Activated naive CD8-positive, alpha-beta T cell treated with anti-CD3 and anti-CD28 coated beads for 36 hours (primary cell): ENCODE measurements around the gene SVOPL. TPM values are rescaled to one million over a fixed set of nuclear protein-coding genes. Genes with fewer than 3 reads are reported as not detected.
A peak's percentile ranks its signal among the peaks of the same experiment; 100 is the strongest.
"Not testable (repeated sequence)": the region's sequence is repeated elsewhere in the genome, so short reads cannot be mapped to it uniquely, and the experiment has no call there.

Experiments used
- DNase-seq: peaks from one replicate; pipeline ENCODE4 v3.0.0; 2021
- H3K27ac Mint-ChIP-seq: one replicate; pipeline ENCODE4 v1.8.0; 2022; ENCODE audit warnings: mild to moderate bottlenecking, moderate library complexity, mixed read lengths
- H3K27me3 Mint-ChIP-seq: one replicate; pipeline ENCODE4 v1.8.0; 2022; ENCODE audit warnings: mild to moderate bottlenecking, mixed read lengths
- H3K36me3 Mint-ChIP-seq: one replicate; pipeline ENCODE4 v1.8.0; 2021; ENCODE audit warnings: mild to moderate bottlenecking, mixed read lengths
- H3K4me1 Mint-ChIP-seq: one replicate; pipeline ENCODE4 v1.8.0; 2021; ENCODE audit warnings: mixed read lengths
- H3K4me3 Mint-ChIP-seq: one replicate; pipeline ENCODE4 v1.8.0; 2022; ENCODE audit warnings: mild to moderate bottlenecking, moderate library complexity, mixed read lengths
- H3K9me3 Mint-ChIP-seq: one replicate; pipeline ENCODE4 v1.8.0; 2022; ENCODE audit warnings: mixed read lengths
- total RNA-seq, 2 experiments: library from RNA; stranded (reverse); gene quantifications; one replicate each; pipeline ENCODE4 v1.2.3, GENCODE V29; 2021

The SVOPL gene
- under 1 TPM; 0.70 TPM for total RNA-seq

GRCh38 chr7:138700857-138701536 lies at the start of gene SVOPL:
Gene SVOPL, minus strand, starts transcription at chr7:138701362. Its CDS starts 22,317 bp downstream, at chr7:138679045.
- no peak for DNase-seq
- Mint-ChIP-seq H3K4me1 (no peaks in the 10 kb centered on the region), H3K4me3 (no peak within 1 kb of the TSS), H3K27ac (no peak within 1 kb of the TSS), H3K9me3 (no peaks in the 10 kb centered on the region), H3K36me3 (no peaks in the 10 kb centered on the region), H3K27me3 (no peaks in the 10 kb centered on the region)

GRCh38 chr7:138750473-138750872 lies 49.3 kb upstream of the SVOPL start:
- Mint-ChIP-seq H3K9me3 (peaks cover 5% of the 10 kb centered on the region), H3K4me1 (peaks cover 41% of the 10 kb centered on the region), H3K4me3 (no peak overlapping the region), H3K36me3 (no peaks in the 10 kb centered on the region), H3K27me3 (no peaks in the 10 kb centered on the region), H3K27ac (no peak overlapping the region)
- DNase-seq = no peak

GRCh38 chr7:138749960-138750359 lies 48.8 kb upstream of the SVOPL start:
- Mint-ChIP-seq H3K27me3 (no peaks in the 10 kb centered on the region), H3K4me3 (no peak overlapping the region), H3K27ac (peak overlapping the region; percentile 12), H3K4me1 (peaks cover 46% of the 10 kb centered on the region), H3K36me3 (no peaks in the 10 kb centered on the region), H3K9me3 (peaks cover 5% of the 10 kb centered on the region)
- DNase-seq = no peak

GRCh38 chr7:138748666-138749065 lies 47.5 kb upstream of the SVOPL start:
- H3K27ac Mint-ChIP-seq = no peak overlapping the region

DNA sequence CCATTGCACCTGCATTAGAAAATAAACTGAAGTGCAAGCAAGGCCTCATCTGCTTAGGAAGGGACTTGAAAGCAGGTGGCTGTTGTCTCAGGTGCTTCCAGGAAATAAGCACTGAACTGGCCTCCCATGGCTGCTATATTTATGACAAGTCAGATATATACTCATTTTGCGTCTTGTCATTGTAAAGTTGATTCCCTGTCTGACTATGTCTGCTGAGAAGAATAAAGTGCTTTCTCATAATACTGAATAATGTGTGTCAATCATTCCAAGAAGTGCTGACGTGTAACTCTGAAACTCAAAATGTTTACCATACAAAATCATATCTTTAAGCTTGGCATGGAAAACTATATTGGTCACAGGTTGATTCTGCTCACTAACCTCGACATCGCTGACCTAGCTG lies 44.9 kb upstream of the SVOPL start:
- no peak for DNase-seq
- peaks cover 20% of the 10 kb centered on the region for H3K4me1 Mint-ChIP-seq
- H3K27me3 Mint-ChIP-seq = no peaks in the 10 kb centered on the region
- H3K27ac Mint-ChIP-seq = no peak overlapping the region
- peaks cover 1% of the 10 kb centered on the region for H3K9me3 Mint-ChIP-seq
- no peak overlapping the region for H3K4me3 Mint-ChIP-seq
- H3K36me3 Mint-ChIP-seq = no peaks in the 10 kb centered on the region

More at GRCh38 chr7:138748666-138749065, 47.5 kb upstream of the SVOPL start:
- no peak for DNase-seq
- Mint-ChIP-seq H3K9me3 (peaks cover 5% of the 10 kb centered on the region), H3K36me3 (no peaks in the 10 kb centered on the region), H3K4me1 (peaks cover 44% of the 10 kb centered on the region), H3K4me3 (no peak overlapping the region), H3K27me3 (no peaks in the 10 kb centered on the region)

GRCh38 chr7:138745189-138745588 lies 44.0 kb upstream of the SVOPL start:
- Mint-ChIP-seq H3K27me3 (no peaks in the 10 kb centered on the region), H3K9me3 (no peaks in the 10 kb centered on the region), H3K4me1 (peaks cover 11% of the 10 kb centered on the region), H3K27ac (no peak overlapping the region), H3K4me3 (no peak overlapping the region), H3K36me3 (no peaks in the 10 kb centered on the region)
- no peak for DNase-seq

DNA sequence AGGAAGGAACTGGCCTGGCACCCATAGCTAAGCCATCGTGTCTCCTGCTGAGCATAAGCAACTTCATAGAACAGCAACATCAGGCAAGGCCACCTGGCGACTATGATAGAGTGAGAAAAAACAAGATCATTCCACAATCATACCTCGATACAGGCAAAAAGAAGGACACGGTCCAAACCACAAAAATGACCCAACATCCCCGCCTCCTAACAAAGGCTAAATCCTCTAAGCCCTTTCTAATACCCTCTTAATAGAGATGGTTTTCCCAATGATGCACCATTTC lies 40.2 kb upstream of the SVOPL start:
- Mint-ChIP-seq H3K4me3 (no peak overlapping the region), H3K9me3 (peaks cover 3% of the 10 kb centered on the region), H3K36me3 (no peaks in the 10 kb centered on the region), H3K27me3 (peaks cover 4% of the 10 kb centered on the region), H3K4me1 (peaks cover 16% of the 10 kb centered on the region), H3K27ac (no peak overlapping the region)
- no peak for DNase-seq

GRCh38 chr7:138739859-138740258 lies 38.7 kb upstream of the SVOPL start:
- H3K4me1 Mint-ChIP-seq = peaks cover 9% of the 10 kb centered on the region
- peaks cover 4% of the 10 kb centered on the region for H3K27me3 Mint-ChIP-seq
- DNase-seq = no peak
- H3K4me3 Mint-ChIP-seq = no peak overlapping the region
- H3K27ac Mint-ChIP-seq = no peak overlapping the region
- no peaks in the 10 kb centered on the region for H3K36me3 Mint-ChIP-seq
- H3K9me3 Mint-ChIP-seq = peaks cover 3% of the 10 kb centered on the region

GRCh38 chr7:138738551-138739335 lies 37.6 kb upstream of the SVOPL start:
- no peak overlapping the region for H3K27ac Mint-ChIP-seq
- H3K27me3 Mint-ChIP-seq = peaks cover 4% of the 10 kb centered on the region
- no peak overlapping the region for H3K4me3 Mint-ChIP-seq
- peaks cover 9% of the 10 kb centered on the region for H3K4me1 Mint-ChIP-seq
- H3K9me3 Mint-ChIP-seq = peaks cover 3% of the 10 kb centered on the region
- no peaks in the 10 kb centered on the region for H3K36me3 Mint-ChIP-seq
- peak; percentile 76 for DNase-seq

DNA sequence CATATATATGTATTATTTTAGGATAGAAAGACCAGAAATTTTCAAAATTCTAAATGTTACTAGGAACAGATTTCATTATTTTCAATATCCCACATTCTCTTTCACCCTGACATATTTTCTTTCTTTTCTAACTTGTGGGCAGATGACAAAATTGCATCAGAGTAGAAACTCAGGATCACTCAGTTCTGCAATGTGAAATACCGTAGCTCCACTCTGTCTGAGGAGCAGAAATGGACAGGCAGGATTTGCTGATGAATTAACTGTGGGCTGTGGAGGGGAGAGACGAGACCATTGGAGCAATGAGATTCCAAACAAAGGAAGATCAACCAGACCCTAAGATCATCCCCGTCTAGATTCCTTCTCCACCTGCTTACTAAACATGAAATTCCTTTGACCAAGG lies 37.0 kb upstream of the SVOPL start:
- H3K4me1 Mint-ChIP-seq = peaks cover 9% of the 10 kb centered on the region
- no peak overlapping the region for H3K27ac Mint-ChIP-seq
- peaks cover 3% of the 10 kb centered on the region for H3K9me3 Mint-ChIP-seq
- H3K27me3 Mint-ChIP-seq = peaks cover 4% of the 10 kb centered on the region
- no peak overlapping the region for H3K4me3 Mint-ChIP-seq
- DNase-seq = no peak
- no peaks in the 10 kb centered on the region for H3K36me3 Mint-ChIP-seq

DNA sequence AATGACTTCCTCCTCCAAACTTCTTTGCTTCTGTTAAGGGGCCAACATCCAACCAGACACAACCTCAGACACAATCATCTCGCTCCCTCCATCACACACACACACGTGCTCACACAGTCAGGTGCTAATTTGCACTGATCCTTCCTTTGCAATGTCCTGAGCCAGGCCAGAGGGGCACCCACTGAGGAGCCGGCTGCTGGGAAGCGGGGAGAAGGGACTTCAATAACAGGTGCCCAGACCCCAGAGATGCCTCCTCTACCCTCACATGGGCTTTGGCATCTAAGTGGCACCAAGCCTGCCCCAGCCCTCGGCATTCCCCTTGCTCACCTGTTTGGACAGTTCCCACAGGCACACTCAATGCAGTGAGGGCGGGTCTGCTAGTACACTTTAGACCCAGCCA lies 34.2 kb upstream of the SVOPL start:
- peaks cover 3% of the 10 kb centered on the region for H3K9me3 Mint-ChIP-seq
- H3K4me3 Mint-ChIP-seq = no peak overlapping the region
- H3K36me3 Mint-ChIP-seq = no peaks in the 10 kb centered on the region
- H3K27me3 Mint-ChIP-seq = peaks cover 4% of the 10 kb centered on the region
- DNase-seq = no peak
- H3K4me1 Mint-ChIP-seq = peaks cover 9% of the 10 kb centered on the region
- no peak overlapping the region for H3K27ac Mint-ChIP-seq

DNA sequence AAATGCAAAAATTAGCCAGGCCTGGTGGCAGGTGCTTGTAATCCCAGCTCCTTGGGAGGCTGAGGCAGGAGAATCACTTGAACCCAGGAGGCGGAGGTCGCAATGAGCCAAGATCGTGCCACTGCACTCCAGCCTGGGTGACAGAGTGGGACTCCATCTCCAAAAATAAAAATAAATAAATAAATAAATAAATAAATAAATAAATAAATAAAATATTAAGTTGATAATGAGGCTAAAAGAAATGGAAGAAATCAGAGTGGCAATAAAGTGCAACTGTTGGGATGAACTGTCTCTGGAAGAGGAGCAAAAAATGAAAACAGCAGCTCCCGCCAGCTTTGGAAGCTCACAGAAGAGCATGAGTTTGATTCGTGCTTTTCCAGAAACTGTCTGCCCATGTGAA lies 30.6 kb upstream of the SVOPL start:
- not testable (repeated sequence) for H3K27ac Mint-ChIP-seq, H3K9me3 Mint-ChIP-seq

GRCh38 chr7:138729444-138729843 lies 28.3 kb upstream of the SVOPL start:
- no peaks in the 10 kb centered on the region for H3K9me3 Mint-ChIP-seq
- H3K36me3 Mint-ChIP-seq = no peaks in the 10 kb centered on the region
- no peak overlapping the region for H3K27ac Mint-ChIP-seq
- no peaks in the 10 kb centered on the region for H3K27me3 Mint-ChIP-seq
- DNase-seq = no peak
- no peaks in the 10 kb centered on the region for H3K4me1 Mint-ChIP-seq
- H3K4me3 Mint-ChIP-seq = no peak overlapping the region

More for the DNA sequence above, 30.6 kb upstream of the SVOPL start:
- not testable (repeated sequence) for H3K27me3 Mint-ChIP-seq, H3K4me1 Mint-ChIP-seq, DNase-seq, H3K4me3 Mint-ChIP-seq, H3K36me3 Mint-ChIP-seq

DNA sequence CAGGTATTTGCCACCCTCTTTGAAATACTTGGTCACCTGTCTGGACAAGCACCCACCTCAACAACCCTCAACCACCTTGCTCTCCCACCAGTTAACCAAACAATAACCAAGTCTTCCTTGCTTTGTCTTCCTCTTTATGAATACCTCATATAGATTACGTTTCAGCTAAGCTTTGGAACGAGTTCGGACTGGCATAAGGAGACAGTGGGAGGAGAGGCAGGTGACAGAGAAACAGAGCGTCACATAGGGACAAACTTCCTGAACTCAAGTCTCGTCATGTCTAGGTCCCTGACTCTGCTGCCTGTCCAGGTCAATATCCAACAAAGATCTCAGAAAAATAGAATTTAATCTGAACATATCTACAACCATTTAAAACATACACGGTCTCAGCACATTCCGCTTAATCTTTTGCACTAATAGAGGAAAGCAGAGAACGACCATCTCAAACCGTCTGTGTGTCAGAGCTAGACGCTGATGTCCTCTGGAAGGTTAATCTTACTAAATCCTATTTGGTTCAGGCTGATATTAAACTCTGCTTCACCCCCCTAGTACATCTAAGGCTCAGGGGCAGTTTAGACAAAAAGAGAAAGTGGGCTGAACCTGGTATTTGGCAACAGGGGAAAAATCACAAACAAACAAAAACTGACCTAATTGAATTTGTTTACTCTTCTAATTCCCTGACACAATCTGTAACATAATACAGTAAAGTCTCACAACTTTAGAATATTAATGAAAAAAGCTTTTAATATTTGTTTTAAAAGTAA lies 26.4 kb upstream of the SVOPL start:
- DNase-seq = no peak
- Mint-ChIP-seq H3K36me3 (no peaks in the 10 kb centered on the region), H3K4me1 (no peaks in the 10 kb centered on the region), H3K9me3 (no peaks in the 10 kb centered on the region), H3K4me3 (no peak overlapping the region), H3K27ac (no peak overlapping the region), H3K27me3 (no peaks in the 10 kb centered on the region)

- no peak overlapping the region for H3K27ac Mint-ChIP-seq
- no peak overlapping the region for H3K4me3 Mint-ChIP-seq
- H3K4me1 Mint-ChIP-seq = no peaks in the 10 kb centered on the region
These were observed 25.1 kb upstream of the SVOPL start for GRCh38 chr7:138726288-138726687.

More at GRCh38 chr7:138726288-138726687, 25.1 kb upstream of the SVOPL start:
- no peaks in the 10 kb centered on the region for H3K9me3 Mint-ChIP-seq
- no peaks in the 10 kb centered on the region for H3K27me3 Mint-ChIP-seq
- no peaks in the 10 kb centered on the region for H3K36me3 Mint-ChIP-seq
- no peak for DNase-seq
